ENCODE results near the gene PGGT1B.

GRCh38 chr5:115289104-115289503 is 26.4 kb upstream of the PGGT1B start:
- TF ChIP-seq POLR2AphosphoS5 (IDR thresholded peaks at IDR 0.05; ENCODE audit: insufficient read depth in 1 of 2, low read depth in 1 of 2), result no peak
- TF ChIP-seq CTCF (IDR thresholded peaks at IDR 0.05), result no peak
- no peak for TF ChIP-seq POLR2A (IDR thresholded peaks at IDR 0.05)
